ENCODE measurements around the gene SLC12A1.
"Not testable (repeated sequence)": the region's sequence is repeated elsewhere in the genome, so short reads cannot be mapped to it uniquely, and the experiment has no call there.

The SLC12A1 gene

GRCh38 chr15:48309740-48310139 lies 103.6 kb downstream of the SLC12A1 start:
- no peak for DNase-seq (ENCODE audit: low spot score)

- no peak for DNase-seq (ENCODE audit: low spot score)
Measured at GRCh38 chr15:48313216-48313615, 107.1 kb downstream of the SLC12A1 start.

- no peak for DNase-seq (ENCODE audit: low spot score)
Measured at GRCh38 chr15:48315041-48315440, 108.9 kb downstream of the SLC12A1 start.

- no peak for DNase-seq (ENCODE audit: low spot score)
Measured at GRCh38 chr15:48317221-48317620, 111.1 kb downstream of the SLC12A1 start.

GRCh38 chr15:48318131-48318530 lies 112.0 kb downstream of the SLC12A1 start:
- no peak for DNase-seq (ENCODE audit: low spot score)

GRCh38 chr15:48323294-48323693 lies 117.2 kb downstream of the SLC12A1 start:
- no peak for DNase-seq (ENCODE audit: low spot score)

- DNase-seq (ENCODE audit: low spot score) = no peak
Measured at GRCh38 chr15:48324949-48325348, 118.8 kb downstream of the SLC12A1 start.

GRCh38 chr15:48325400-48325799 lies 119.3 kb downstream of the SLC12A1 start:
- DNase-seq (ENCODE audit: low spot score) = no peak

GRCh38 chr15:48326180-48326579 lies 120.1 kb downstream of the SLC12A1 start:
- not testable (repeated sequence) for DNase-seq (ENCODE audit: low spot score)

GRCh38 chr15:48330105-48330785 lies 124.1 kb downstream of the SLC12A1 start:
- DNase-seq (ENCODE audit: low spot score) = peak; percentile 45

GRCh38 chr15:48330855-48331795 lies 125.0 kb downstream of the SLC12A1 start, which contains the start of gene DUT:
Gene DUT (plus strand): TSS chr15:48331429. CDS start chr15:48331516, 87 bp downstream.
- DNase-seq (ENCODE audit: low spot score) = peak; percentile 87

GRCh38 chr15:48331796-48332641 lies 125.9 kb downstream of the SLC12A1 start:
- DNase-seq (ENCODE audit: low spot score) = peak; percentile 56

- DNase-seq (ENCODE audit: low spot score) = no peak
Measured at GRCh38 chr15:48332642-48333034, 126.5 kb downstream of the SLC12A1 start.

GRCh38 chr15:48333540-48333939 lies 127.4 kb downstream of the SLC12A1 start:
- no peak for DNase-seq (ENCODE audit: low spot score)

- no peak for DNase-seq (ENCODE audit: low spot score)
Measured at GRCh38 chr15:48334260-48334659, 128.2 kb downstream of the SLC12A1 start.

GRCh38 chr15:48336940-48337339 lies 130.8 kb downstream of the SLC12A1 start:
- DNase-seq (ENCODE audit: low spot score) = no peak

GRCh38 chr15:48337607-48338006 lies 131.5 kb downstream of the SLC12A1 start:
- DNase-seq (ENCODE audit: low spot score) = no peak

GRCh38 chr15:48340111-48340510 lies 134.0 kb downstream of the SLC12A1 start:
- DNase-seq (ENCODE audit: low spot score) = no peak

GRCh38 chr15:48343865-48344264 lies 137.8 kb downstream of the SLC12A1 start:
- DNase-seq (ENCODE audit: low spot score) = no peak

GRCh38 chr15:48345516-48345915 lies 139.4 kb downstream of the SLC12A1 start:
- no peak for DNase-seq (ENCODE audit: low spot score)

GRCh38 chr15:48352474-48353072 lies 146.5 kb downstream of the SLC12A1 start:
- peak; percentile 77 for DNase-seq (ENCODE audit: low spot score)
